ENCODE data around the gene KRT85. TPM values are rescaled to one million over a fixed set of nuclear protein-coding genes. Genes with fewer than 3 reads are reported as not detected.
"Not testable (repeated sequence)": the region's sequence is repeated elsewhere in the genome, so short reads cannot be mapped to it uniquely, and the experiment has no call there.

The KRT85 gene
- polyA plus RNA-seq, 1 donor, result not detected

DNA sequence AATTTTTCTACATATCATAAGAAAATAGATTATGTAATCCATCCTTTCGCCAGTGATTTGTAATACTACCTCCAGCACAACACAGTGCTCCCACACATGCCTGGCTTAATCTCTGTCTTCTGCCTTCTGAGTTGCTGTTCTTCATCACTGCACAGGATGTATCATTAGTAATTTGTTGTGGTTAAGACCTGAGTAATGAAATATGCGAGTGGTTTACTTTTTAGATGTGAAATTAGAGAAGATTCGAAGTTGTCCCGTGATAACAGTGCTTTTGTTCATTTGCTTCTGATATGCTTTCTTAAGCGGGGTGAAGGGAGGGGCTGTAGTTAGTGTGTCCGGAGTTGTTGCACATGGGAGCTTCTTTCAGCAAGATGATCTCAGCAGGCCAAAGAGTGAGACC is 18.1 kb downstream of the KRT85 start:
- no peak for DNase-seq

DNA sequence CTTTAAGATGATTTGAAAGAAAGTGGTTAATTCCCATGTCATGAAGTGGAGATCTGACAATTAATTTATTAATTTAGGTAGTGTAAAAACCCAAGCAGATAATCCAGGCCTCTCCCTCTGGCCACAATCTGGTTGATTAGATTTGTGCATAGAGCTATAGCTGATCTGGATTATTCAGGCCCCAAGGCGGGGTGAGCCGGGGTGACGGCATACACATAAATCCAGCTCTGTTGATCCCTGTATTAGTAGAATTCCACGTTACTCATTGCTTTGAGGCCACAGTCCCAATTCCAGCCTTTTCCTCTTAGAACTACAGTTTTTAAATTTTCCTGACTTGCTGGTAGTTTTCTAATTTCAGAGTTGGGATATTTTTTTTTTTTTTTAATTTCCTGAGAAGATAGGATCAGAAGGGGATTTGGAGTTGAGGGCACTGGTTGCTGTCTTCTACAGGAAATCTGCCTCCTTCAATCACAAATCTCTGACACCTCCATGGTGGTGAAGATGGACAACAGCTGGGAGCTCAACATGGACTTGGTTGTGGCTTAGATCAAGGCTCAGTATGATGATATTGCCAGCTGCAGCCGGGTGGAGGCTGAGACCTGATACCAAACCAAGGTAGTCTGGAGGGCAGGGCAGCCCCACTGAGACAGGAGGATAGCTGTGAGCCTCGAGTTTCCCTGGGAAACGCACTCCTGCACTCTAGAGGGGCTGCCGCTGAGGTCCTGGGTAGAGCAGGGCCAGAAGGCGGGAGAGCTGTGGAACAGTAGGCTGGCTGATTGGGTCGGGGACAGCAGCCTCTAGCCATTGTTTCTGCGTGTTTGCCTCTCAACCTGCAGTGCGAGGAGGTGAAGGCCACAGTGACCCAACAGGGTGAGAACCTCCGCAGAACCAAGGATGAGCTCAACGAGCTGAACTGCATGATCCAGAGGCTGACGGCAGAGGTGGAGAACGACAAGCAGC is 19.4 kb downstream of the KRT85 start:
- no peak for DNase-seq

DNA sequence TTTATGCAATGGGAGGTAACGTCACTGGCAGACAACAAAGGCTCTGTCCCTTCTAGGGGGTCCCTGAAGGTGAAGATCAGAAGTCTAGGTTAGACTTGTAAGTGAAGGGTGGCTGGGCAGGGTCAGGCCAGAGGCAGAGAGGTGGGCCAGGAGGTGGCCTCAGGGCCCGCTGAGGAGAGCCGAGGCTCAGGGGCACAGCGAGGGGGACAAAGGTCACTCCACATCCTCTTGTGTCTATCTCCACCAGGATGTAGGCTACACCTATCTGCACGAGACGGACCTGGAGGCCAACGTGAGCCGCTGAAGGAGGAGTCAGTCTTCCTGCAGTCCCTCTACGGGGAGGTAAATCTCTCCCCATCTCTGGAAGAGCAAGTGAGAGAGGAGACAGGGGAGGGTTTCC is 20.3 kb downstream of the KRT85 start:
- DNase-seq, result no peak

GRCh38 chr12:52346593-52346992 is 20.7 kb downstream of the KRT85 start:
- DNase-seq, result no peak

DNA sequence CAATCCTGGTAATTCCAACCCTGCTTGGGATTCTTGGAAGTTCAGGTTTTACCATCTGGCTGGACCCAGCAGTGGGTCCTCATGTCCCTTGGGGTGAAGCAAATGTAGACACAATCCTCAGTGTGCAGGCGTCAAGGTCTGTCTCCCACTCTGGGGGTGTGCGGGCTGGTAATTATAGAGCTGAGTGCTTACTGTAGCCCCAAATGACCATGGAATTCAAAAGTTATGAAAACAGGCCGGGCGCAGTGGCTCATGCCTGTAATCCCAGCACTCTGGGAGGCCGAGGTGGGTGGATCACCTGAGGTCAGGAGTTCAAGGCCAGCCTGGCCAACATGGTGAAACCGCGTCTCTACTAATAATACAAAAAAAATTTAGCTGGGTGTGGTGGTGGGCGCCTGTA is 22.2 kb downstream of the KRT85 start:
- not testable (repeated sequence) for DNase-seq

- DNase-seq, result no peak
These were observed 23.2 kb downstream of the KRT85 start for GRCh38 chr12:52344111-52344510.

DNA sequence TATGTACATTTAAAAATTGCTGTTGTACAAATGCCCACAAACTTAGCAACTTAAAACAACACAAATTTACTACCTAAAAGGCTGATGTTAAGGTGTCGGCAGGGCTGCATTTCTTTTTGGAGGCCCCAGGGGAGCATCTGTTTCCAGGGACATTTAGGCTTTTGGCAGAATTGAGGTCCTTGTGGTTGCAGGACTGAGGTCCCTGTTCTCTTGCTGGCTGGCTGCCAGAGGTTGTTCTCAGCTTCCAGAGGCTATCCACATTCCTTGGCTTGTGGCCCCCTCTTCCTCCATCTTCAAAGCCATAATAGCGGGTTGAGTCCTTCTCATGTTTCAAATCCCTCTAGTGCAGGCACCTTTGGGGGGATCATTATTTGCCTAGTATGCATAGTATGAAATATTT is 23.7 kb downstream of the KRT85 start:
- DNase-seq, result no peak

DNA sequence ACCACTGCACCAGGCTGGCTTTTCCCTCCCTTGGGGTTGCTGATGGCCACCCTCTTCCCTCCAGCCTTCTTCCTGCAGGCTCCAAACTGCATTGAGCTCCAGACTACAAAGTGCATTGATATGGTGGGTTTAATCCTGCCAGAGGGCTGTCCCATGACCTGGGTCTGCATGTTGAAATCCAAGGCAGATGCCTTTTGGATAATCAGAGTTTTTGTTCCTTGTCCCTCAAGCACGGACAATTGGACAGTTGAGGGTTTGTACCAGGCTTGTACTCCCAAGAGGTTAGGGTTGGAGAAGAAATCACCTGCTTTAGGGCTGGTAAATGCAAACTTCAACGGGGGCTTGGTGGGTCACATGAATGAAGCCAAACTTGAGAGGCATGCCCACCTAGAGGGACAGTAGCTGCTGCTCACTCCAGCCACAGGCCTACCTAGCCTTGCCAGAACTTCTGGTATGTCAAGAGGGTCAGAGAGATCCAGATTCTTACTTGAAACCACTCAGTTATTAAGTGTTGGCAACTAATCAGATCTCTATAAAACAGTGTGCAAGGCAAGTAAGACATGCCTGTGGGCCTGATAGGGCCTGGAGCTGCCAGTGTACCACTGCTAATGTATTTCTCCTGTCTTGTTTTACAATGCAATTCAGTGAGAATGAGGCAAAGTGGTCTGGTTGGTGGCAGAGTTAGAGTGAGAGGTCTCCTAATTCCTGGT is 24.3 kb downstream of the KRT85 start:
- no peak for DNase-seq

DNA sequence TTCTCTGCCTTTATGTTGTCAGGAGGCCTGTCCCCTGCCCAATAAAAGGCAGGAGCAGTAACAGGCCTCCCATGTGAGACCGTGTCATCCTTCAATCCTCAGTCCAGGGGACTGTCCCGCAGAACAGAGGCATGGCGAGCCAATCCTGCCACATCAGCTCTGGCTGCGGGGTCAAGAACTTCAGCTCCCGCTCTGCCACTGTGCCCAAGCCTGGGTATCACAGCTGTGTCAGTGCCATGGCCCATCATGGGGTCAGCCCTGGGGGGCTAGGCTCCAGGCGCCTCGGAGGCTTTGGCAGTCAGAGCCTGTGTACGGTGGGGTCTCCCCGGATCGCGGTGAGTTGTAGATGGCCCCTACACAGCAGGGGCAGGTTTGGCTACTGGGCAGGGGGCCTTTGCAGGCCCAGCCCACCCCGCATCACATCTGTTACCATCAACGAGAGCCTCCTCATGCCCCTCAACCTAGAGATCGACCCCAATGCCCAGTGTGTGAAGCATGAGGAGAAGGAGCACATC is 26.2 kb downstream of the KRT85 start:
- DNase-seq, result no peak

DNA sequence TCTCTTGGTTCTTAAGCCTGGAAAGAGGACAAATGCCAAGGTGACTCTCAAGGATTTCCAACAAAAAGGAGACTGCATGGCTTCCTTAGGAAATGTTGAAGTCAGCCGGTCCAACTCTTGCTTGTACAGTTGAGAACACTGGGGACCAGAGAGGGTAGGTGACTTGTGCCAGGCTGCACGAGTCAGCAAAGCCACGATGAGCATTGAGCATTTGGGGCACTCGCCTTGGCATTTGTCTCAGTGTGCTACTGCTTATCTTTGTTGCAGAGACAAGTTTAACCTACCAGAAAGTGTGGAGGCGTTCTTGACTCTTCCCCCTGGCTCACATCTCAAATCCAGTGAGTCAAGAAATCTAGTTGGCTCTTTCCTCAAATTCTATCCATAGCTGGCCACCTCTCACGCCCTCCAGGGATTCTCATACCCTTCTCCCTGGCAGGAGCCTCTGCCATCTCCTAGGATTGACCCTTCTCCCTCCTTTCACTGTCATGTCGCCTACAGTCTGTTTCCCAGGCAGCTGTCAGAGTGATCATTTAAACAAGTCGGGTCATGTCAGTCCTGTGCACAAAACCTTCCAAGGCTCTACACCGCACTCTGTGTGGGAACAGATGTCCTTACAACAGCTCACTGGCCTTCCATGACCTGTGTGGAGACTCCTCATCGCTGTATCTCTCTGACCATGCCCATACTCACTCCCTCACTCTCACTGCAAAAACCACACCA is 28.9 kb downstream of the KRT85 start:
- DNase-seq, result no peak

DNA sequence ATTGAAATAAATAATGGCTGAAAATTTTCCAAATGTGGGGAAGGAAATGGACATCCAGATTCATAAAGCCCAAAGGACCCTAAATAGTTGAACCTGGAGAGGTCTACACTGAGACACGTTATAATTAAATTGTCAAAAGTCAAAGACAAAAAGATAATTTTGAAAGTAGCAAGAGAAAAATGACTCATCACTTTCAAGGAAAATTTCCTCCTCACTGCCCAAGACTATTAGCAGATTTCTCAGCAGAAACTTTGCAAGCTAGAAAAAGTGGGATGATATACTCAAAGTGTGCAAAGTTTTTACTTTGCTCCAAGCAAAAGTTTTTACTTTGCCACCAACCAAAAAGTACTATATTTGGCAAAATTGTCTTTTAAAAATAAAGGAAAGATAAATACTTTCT is 30.2 kb downstream of the KRT85 start:
- DNase-seq, result no peak

- no peak for DNase-seq
These were observed 30.6 kb downstream of the KRT85 start for GRCh38 chr12:52336641-52337040.

DNA sequence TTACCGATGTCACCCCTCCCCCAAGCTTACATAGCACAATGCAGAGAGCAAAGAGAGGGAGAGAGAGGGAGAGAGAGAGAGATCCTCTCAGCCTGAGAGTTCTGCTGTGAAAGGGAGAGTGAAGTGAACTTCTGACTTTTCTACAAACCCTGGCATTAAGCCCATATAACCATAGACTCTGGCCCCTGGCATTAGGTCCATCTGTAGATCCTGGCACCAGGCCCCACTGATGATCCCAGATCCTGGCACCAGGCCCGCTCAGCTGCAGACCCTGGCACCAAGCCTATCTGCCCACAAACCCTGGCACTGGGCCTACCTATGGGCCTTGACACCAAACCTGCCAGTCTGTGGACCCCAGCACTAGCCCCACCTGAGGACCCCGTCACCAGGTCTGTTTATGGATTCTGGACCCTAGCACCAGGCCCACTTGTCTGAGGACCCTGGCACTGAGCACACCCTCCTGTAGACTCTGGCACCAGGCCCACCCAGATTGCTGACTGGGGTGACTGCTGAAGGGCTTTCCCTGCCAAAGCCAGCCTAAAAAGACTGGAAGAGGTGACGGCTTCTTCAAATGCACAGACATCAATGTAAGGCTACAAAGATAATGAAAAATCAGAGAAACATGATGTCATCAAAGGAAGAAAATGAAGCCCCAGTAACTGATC is 31.6 kb downstream of the KRT85 start:
- no peak for DNase-seq

DNA sequence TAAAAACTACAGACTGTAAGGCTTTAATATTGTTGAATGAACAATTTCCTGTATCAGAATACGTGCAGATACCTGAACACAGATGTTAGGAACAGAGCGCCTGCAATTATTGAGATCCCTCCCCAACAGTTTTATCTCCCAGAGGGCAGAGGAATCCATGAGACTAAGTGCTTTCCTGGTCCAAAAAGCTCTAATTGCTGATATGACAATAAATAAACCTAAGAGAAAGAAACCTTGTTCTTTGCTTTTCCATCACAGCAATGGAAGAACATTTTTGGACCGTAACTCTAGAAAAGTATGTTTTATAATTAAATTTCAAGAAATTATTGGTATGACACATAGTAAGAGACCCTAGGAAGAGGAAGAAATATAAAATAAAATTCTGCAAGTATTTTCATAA is 33.1 kb downstream of the KRT85 start:
- DNase-seq, result no peak

- no peak for DNase-seq
These were observed 34.0 kb downstream of the KRT85 start for GRCh38 chr12:52333321-52333720.

DNA sequence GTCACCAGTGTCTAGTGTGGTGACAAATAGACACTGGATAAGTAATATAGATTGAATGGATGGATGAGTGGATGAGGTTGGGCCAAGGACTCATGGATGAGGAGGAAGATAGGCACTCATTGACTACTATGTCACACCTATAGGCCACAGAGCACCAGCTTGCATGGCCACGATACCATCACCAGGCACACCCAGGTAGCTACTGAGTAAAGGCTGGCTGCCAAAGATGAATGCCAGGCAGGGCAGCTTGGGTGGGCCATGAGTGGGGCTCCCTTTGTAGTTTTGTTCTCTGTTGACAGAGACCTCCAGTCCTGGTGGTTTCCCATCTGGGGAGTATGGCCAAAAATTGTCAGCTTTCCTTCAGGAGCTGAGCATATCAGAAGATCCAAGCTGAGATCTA is 34.9 kb downstream of the KRT85 start:
- no peak for DNase-seq

- DNase-seq, result no peak
These were observed 35.4 kb downstream of the KRT85 start for GRCh38 chr12:52331833-52332232.

DNA sequence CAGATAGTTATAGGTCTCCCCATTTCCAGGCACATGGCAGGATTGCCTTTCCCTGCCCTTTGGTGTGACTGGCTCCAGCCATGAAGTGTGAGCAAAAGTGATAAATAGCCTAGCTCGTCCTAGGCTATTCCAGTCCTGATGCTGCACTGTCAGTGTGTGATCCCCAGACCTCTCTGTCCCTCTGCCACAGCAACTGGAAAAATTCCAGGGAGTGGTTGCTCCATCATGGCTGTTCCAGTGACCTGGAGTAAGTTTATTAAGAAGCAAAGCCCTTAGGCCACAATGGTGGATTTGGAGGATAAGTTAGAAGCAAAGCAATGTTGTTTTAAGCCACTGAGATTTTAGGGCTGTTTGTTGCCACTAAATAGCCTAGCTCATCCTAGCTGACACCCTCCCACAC is 36.2 kb downstream of the KRT85 start:
- DNase-seq, result no peak

GRCh38 chr12:52327830-52328500 is 39.3 kb downstream of the KRT85 start:
- no peak for DNase-seq

DNA sequence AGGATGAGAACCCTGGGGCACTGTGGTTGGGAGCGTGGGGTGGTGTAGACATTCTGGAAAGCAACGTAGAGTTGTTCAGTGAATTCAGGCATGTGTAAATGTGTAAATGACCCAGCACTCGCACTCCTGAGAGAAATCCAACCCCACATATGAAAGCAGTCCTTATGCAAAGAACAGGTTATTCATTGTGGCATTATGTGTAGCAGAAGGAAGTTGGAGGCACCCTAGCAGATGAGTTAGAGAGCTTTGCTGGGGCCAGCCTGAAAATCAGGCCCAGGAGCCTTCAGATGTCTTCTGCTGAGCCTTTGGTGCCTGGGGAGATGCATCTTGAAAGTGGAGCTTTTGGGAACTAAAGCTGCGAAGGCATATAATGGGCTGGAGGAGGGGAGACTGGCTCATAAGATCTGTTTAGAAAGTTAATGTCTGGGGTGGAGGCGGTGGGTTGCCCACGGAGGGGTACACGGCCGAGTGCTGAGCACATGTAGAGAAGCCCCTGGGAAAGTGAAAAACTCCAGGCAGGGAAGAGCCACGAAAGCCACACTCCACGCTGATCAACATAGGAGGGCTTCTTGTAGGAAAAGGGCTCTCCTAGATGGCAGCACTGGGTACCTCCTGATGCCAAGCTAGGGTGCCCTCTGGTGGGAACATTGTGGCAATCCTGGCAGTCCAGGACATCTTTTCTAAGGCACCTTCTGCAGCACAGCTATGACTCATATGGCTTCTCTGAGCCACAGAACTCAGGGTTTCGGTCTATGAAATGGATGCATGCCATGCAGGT is 40.0 kb downstream of the KRT85 start:
- peak; percentile 75 for DNase-seq

GRCh38 chr12:52324153-52324444 is 43.2 kb downstream of the KRT85 start:
- no peak for DNase-seq
